Right cardiac atrium (tissue), 5 donors: ENCODE data around the gene GATAD2B. TPM values are rescaled to one million over a fixed set of nuclear protein-coding genes. Genes with fewer than 3 reads are reported as not detected.
A peak's percentile ranks its signal among the peaks of the same experiment; 100 is the strongest.

ENCODE experiments used
- ATAC-seq, 2 donors: fragments of 200-7000 bp; cut with Tn5 transposase; one replicate each; pipeline versions ENCODE4 v1.8.0 to v1.9.1; 2020; ENCODE audit warnings: moderate library complexity in 2 of 2, mild to moderate bottlenecking in 1 of 2
- DNase-seq, 3 donors: peaks; one replicate each; pipeline ENCODE4 v3.0.0-alpha.2; 2020
- H3K27ac ChIP-seq: one replicate; pipeline ENCODE4 v1.5.1; 2013; ENCODE audit warnings: mild to moderate bottlenecking, low read length, control low read depth, moderate library complexity
- H3K27me3 ChIP-seq: one replicate; pipeline ENCODE4 v1.6.1; 2013; ENCODE audit not compliant: control insufficient read depth, insufficient read depth
- H3K4me1 ChIP-seq: one replicate; pipeline ENCODE4 v1.6.1; 2013; ENCODE audit warnings: low read length; ENCODE audit not compliant: control insufficient read depth, insufficient read depth
- H3K4me3 ChIP-seq: one replicate; pipeline ENCODE4 v1.5.1; 2013; ENCODE audit warnings: low read length, control low read depth
- H3K9me3 ChIP-seq: one replicate; pipeline ENCODE4 v1.6.1; 2013; ENCODE audit warnings: low read length; ENCODE audit not compliant: control insufficient read depth
- WGBS: extraction: QIAGEN DNeasy Blood & Tissue Kit; methylation state at CpG from one replicate; pipeline ENCODE4 v1.1.7; 2013; 5-methylcytosine and 5-hydroxymethylcytosine counted together
- intact Hi-C, 4 donors: fragments of 100-400 bp; cut with DNase I; formaldehyde crosslinking; loops; one replicate each; pipeline versions ENCODE4 v1.11.0 to v1.14.0; 2022 to 2023
- polyA plus RNA-seq: library from polyadenylated mRNA; stranded (reverse); fragments of 200-250 nt; gene quantifications from one replicate; pipeline ENCODE4 v1.2.3, GENCODE V29; 2013
- total RNA-seq, 4 donors: library from RNA; stranded (reverse); fragmentation: NEBNext Ultra II Directional; extraction: Animal tissue kit (Norgen Biotek cat#: 25700); gene quantifications; one replicate each; pipeline ENCODE4 v1.2.1, GENCODE V29; 2021
- donor health status: healthy with polysubstance abuse.
- donor health status: DM: no; HTN: yes; CAD: no.
- donor health status: DM: no; HTN: no; CAD: no.
- donor health status: DM: no; HTN: yes; CAD: no; lungs with severe emphysema.
- donor health status: DM: yes; HTN: yes; CAD: no.

Gene GATAD2B
- total and polyA plus RNA-seq, 5 donors = 7.2 to 50.1 (median 42.2) TPM

DNA sequence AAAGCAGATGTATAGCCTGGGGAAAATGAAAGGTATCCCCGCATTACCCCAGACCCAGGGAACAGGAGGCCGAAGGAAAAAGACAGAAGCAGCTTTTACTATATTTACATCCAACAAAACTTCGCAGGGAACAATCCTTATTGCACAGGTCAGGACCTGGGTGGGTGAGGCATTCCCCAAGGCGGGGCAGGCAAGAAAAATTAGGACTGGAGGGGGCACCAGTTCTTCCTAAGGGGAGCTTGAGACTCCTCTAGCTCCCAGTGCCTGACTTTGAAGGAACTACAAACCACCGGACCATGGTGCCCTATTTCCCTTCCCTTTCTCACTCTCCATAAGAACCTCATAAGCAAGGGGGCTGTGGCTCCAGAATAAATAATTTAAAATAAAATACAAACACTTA is 6.7 kb upstream of the GATAD2B start:
- Histone ChIP-seq H3K4me1 (peaks cover 3% of the 10 kb centered on the region), H3K4me3 (no peak overlapping the region), H3K9me3 (no peaks in the 10 kb centered on the region), H3K27ac (no peak overlapping the region), H3K27me3 (no peaks in the 10 kb centered on the region)
- no peak for ATAC-seq
- intact Hi-C loops = loop anchor here in 2 of 4 donors (10.0 kb wide), 2 partner anchors 105 to 135 kb away; no protein-coding TSS in a partner anchor
- WGBS = 86% methylated on average over 5 of the region's 5 CpGs
- DNase-seq = peak in 1 of 3 donors; percentile 20

DNA sequence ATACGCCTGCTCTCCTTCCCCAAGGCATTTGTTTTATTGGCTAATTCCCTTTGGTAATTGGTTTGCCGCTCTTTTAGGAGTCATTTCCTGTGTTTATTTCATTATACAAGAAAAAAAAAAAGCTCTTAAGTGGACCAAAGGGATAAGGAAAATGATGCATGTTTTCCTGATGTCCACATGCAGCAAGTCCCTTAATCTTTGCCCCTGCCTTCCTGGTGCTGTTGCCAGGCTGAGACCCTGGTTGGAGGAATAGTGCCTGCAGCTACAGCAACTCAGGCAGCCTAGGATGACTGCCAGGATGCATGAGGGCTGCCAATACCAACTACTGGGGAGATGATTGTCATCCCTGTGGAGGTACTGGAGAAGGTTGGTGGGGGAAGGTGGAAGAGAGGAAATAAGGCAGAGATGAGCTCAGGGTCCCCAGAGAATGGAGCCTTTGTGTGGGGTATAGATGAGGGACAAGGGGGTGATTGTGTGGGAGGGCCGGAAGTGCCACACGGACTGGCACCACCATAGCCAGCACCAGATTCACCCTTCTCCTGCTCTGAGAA is 6.1 kb upstream of the GATAD2B start:
- Histone ChIP-seq H3K27me3 (no peaks in the 10 kb centered on the region), H3K9me3 (no peaks in the 10 kb centered on the region), H3K4me1 (peaks cover 3% of the 10 kb centered on the region), H3K27ac (no peak overlapping the region), H3K4me3 (no peak overlapping the region)
- 48% methylated on average over 4 of the region's 4 CpGs for WGBS
- ATAC-seq (no peak), DNase-seq (peak in 1 of 3 donors; percentile 23)
- intact Hi-C loops = loop anchor here in 2 of 4 donors (10.0 kb wide), 2 partner anchors 104 to 134 kb away; no protein-coding TSS in a partner anchor

DNA sequence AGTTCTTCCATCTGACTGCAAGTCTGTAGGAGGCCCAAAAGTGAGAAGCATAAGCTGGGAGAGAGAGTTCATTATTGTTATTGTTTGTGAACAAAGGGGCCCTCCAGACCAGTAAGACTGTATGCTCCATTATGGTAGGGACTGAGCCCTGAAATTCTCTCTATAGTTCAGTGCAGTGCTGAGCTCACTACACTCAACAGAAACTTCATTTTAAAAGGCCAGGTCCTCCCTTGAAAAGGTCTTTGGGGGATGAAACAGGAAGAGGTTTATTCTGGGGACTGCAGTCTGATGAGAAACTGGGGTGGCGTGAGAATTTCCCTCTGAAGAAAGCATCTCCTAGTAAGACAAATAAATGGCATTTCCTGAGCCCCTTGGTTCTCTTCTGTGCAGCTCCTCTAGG is 5.5 kb upstream of the GATAD2B start:
- no peaks in the 10 kb centered on the region for H3K9me3 ChIP-seq
- ATAC-seq (no peak), DNase-seq (no peak)
- no peaks in the 10 kb centered on the region for H3K27me3 ChIP-seq
- WGBS = 69% methylated on average over 1 of the region's 1 CpG
- H3K27ac ChIP-seq = no peak overlapping the region
- H3K4me1 ChIP-seq = peaks cover 3% of the 10 kb centered on the region
- H3K4me3 ChIP-seq = no peak overlapping the region
- intact Hi-C loops = loop anchor here in 2 of 4 donors (10.0 kb wide), 2 partner anchors 103 to 133 kb away; no protein-coding TSS in a partner anchor

DNA sequence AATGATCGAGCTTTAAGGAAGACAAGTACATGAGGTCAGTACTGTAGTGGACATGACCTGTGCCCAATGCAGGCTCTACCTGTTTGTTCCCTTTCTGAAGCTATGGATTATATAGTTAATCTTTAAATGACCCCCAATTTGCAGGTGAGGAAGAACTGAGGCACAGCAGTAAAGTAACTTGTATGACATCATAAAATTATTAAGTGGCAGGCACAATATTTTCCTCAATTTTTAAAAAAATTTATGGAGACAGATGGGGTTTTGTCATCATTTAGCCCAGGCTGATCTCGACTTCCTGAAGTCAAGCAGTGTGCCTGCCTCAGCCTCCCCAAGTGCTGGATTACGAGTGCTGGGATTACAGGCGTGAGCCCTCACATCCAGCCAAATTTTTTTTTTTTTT is 3.6 kb upstream of the GATAD2B start:
- no peak overlapping the region for H3K4me3 ChIP-seq
- H3K27ac ChIP-seq = no peak overlapping the region
- intact Hi-C loops = loop anchor here in 2 of 4 donors (10.0 kb wide), 2 partner anchors 102 to 132 kb away; no protein-coding TSS in a partner anchor
- DNase-seq (no peak), ATAC-seq (no peak)
- 78% methylated on average over 4 of the region's 4 CpGs for WGBS
- no peaks in the 10 kb centered on the region for H3K9me3 ChIP-seq
- H3K27me3 ChIP-seq = no peaks in the 10 kb centered on the region
- H3K4me1 ChIP-seq = peaks cover 6% of the 10 kb centered on the region

DNA sequence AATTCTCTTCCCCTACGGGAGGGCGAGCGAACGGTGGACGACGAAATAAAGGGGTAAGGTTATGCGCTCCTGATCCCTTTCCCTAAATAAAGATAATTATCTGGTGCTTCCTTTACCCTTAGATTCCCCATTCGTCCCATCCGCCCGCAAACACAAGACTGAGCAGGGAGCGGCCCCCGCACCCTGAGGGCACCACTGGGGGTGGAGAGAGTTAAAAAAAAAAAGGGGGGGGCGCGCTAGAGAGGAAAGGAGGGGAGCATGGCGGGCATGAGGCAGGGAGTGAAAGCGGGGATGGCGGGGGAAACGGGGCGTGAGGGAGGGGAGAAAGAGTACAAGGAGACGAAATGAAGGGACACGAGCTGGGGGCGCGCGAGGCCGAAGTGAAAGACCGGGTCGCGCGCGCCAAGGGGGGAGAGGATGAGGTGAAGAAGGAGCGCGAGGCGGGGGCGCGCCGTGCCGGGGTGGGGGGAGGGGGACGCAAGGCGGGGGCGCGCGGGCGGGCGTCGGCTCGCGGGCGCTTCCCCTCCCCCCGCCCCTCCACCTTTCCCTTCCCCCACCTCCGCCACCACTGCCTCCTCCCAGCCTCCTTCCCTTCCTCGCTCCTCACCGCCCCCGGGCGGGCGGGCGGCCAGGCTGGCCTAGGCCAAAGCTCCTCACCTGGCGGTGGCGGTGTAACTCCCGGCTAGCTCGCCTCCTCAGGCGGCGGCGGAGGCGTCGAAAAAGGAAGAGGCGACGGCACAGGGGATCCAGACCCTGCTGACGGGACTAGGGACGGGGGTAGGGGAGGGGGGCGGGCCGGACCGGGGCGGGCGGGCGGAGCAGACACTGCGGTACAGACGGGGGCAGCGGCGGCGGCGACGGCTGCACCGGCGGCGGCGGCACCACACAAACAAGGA is 448 bp downstream of the GATAD2B start:
- WGBS = under 1% methylated on average over 78 of the region's 86 CpGs
- Histone ChIP-seq H3K4me3 (peak overlapping the region; percentile 72), H3K27me3 (no peaks in the 10 kb centered on the region), H3K27ac (peak overlapping the region; percentile 65), H3K4me1 (peaks cover 11% of the 10 kb centered on the region), H3K9me3 (no peaks in the 10 kb centered on the region)
- intact Hi-C loops = loop anchor here in 3 of 4 donors (5.0 to 10.0 kb wide), 3 partner anchors 98 to 128 kb away; no protein-coding TSS in a partner anchor
- DNase-seq = peak; percentile 41 to 75 (median 53)
- ATAC-seq = peak; percentile 14 to 42

DNA sequence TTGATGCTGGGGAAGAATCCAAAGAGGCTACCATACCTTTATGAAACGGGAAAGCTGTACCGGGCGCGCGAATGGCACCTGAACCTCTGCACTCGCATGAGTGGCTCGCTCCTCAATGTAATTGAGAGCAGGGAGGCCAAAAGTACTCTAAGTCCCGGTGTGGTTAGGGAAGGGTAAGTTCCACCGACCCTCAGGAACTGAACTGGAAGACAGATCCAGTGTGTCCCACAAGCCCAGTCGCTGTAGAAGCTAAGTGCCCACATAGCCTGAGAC is 1.0 kb downstream of the GATAD2B start:
- ATAC-seq = no peak
- Histone ChIP-seq H3K27me3 (no peaks in the 10 kb centered on the region), H3K4me1 (peaks cover 11% of the 10 kb centered on the region), H3K9me3 (no peaks in the 10 kb centered on the region), H3K4me3 (peak overlapping the region; percentile 72), H3K27ac (peak overlapping the region; percentile 60)
- DNase-seq = peak in 1 of 3 donors; percentile 32
- intact Hi-C loops = loop anchor here in 3 of 4 donors (5.0 to 10.0 kb wide), 3 partner anchors 97 to 127 kb away; no protein-coding TSS in a partner anchor
- WGBS = 2% methylated on average over 10 of the region's 10 CpGs

DNA sequence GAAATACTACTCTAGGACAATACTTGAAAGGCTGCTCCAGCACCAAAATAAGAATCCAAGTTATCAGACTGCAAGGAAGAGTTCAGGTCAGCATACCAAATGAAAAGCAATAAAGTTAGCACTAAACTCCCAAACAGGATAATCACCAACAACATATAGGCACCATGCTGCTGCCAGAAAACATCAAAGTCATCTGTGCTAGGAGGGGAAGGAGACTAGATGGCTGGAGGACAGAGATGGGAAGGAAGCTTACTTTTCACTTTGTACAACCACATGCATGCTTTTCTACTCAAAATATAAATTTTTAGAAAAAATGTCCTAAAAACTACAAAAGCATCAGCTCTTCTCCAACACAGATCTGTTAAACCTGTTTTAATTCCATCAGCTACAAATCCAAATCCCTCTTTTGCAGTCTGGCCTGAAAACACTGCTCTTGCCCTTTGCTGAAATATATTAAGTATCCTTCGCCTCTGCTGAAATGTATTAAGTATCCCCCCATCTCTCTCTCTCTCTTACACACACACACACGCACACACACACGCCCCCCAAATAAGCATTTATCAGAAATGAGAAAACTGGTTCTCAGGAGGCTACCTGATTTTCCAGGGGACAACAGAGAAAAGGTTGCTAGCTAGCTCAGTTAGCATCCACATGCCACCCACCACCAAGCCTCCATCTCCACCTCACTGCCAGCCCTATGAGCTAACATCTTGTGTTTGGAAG is 1.5 kb downstream of the GATAD2B start:
- ATAC-seq = no peak
- Histone ChIP-seq H3K27me3 (no peaks in the 10 kb centered on the region), H3K4me3 (peak overlapping the region; percentile 72), H3K27ac (peak overlapping the region; percentile 17), H3K9me3 (no peaks in the 10 kb centered on the region), H3K4me1 (peaks cover 11% of the 10 kb centered on the region)
- 22% methylated on average over 3 of the region's 3 CpGs for WGBS
- intact Hi-C loops = loop anchor here in 3 of 4 donors (5.0 to 10.0 kb wide), 3 partner anchors 96 to 126 kb away; no protein-coding TSS in a partner anchor
- no peak for DNase-seq

DNA sequence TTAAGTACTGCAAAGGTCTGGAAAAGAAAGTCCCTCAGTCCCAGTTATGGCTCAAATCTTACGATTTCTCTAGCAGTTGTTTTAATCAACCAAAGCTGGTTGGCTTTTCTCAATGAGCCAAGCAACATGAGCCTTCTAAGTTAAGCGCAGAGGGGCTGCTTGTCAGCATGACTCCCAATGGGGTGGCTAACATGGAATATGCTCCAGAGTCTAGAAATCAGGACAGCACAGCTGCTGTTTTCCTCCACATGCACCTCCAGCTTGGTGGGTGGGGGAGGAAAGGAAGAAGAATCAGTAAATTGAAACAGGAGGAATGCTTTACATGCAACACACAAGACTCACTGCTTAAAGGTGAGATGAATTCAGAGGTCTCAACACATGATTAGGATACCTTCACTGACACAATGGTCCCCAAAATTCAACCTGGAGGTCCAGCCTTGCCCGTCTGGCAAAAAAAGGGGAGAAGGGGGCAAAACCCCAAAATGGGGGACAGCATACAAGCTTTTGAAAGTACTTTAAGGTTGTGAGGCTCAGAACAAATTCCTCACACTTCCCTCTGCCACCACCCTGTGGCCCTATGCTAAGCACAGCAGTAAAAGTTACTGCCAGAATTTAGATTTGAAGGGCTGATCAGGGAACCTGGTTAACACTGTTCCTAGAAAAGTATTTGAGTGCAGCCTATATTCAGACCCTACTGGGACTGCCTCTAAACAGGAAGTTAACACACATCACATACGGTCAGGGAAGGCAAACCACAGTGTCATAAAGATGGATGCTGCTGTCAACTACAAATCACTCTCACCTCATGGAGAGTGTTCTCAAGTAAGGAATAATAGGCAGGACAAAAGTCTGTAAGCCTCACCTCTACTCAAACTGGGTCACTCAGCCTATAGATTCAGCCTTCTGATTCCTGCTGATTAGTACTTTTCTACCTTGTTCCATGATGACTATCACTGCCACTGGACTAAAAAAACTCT is 2.6 kb downstream of the GATAD2B start:
- Histone ChIP-seq H3K4me1 (peaks cover 11% of the 10 kb centered on the region), H3K27ac (peak overlapping the region; percentile 48), H3K27me3 (no peaks in the 10 kb centered on the region), H3K9me3 (no peaks in the 10 kb centered on the region), H3K4me3 (no peak overlapping the region)
- intact Hi-C loops = loop anchor here (5.0 to 10.0 kb wide), 3 partner anchors 95 to 125 kb away; no protein-coding TSS in a partner anchor
- ATAC-seq (no peak), DNase-seq (no peak)
- 36% methylated on average over 4 of the region's 4 CpGs for WGBS

DNA sequence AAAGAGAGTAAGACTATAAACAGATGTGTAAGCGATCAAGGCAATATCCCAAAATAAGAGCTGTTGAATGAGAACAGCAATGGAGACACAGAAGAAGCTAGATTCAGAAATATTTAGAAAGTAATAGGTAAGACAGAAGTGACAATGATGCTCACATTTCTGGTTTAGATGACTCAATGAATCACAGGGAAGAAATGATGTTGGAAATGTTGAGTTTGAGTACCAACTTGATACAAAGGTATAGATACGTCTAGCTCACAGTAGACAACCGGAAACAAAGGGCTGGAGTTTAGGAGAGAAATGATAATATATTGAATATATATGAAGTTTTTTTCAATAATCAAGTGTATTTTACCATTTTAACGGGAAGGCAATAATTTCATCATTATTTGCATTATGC is 6.5 kb downstream of the GATAD2B start:
- H3K27me3 ChIP-seq = no peaks in the 10 kb centered on the region
- no peak for DNase-seq
- H3K27ac ChIP-seq = no peak overlapping the region
- H3K4me3 ChIP-seq = no peak overlapping the region
- peaks cover 7% of the 10 kb centered on the region for H3K4me1 ChIP-seq
- no peaks in the 10 kb centered on the region for H3K9me3 ChIP-seq
- no peak for ATAC-seq
- WGBS = 87% methylated on average over 4 of the region's 4 CpGs
- intact Hi-C loops = loop anchor here in 1 of 4 donors (10.0 kb wide), 1 partner anchor 91 kb away; no protein-coding TSS in a partner anchor

DNA sequence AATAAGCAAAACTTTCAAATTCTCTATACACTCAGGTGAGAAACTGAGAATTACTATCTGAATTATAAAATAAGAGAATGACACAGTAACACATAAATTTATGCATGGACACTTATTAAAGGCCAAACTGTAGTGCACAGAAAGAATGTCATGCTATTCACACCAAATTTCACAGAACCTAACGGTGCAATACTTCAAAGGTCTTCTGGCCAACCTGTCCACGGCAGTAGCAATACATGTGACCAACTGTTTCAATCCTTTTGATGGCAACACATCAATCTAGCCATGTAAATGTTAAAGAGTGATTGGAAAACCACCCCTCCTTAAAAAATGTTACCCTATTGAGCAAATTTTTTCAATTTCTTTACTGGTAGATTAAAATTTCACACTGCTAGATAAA is 10.4 kb downstream of the GATAD2B start:
- Histone ChIP-seq H3K4me3 (no peak overlapping the region), H3K27me3 (no peaks in the 10 kb centered on the region), H3K27ac (no peak overlapping the region), H3K4me1 (no peaks in the 10 kb centered on the region), H3K9me3 (no peaks in the 10 kb centered on the region)
- intact Hi-C loops = loop anchor here in 1 of 4 donors (10.0 kb wide), 1 partner anchor 88 kb away; no protein-coding TSS in a partner anchor
- WGBS = 61% methylated on average over 2 of the region's 2 CpGs
- ATAC-seq (no peak), DNase-seq (no peak)
